ENCODE data around the gene INAVA. TPM values are rescaled to one million over a fixed set of nuclear protein-coding genes. Genes with fewer than 3 reads are reported as not detected.
"Not testable (repeated sequence)": the region's sequence is repeated elsewhere in the genome, so short reads cannot be mapped to it uniquely, and the experiment has no call there.

INAVA gene
- total and polyA plus RNA-seq, 2 donors (not counting 1 experiment from before 2014, with no cell fraction given), result 0.06 to 0.34 TPM

DNA sequence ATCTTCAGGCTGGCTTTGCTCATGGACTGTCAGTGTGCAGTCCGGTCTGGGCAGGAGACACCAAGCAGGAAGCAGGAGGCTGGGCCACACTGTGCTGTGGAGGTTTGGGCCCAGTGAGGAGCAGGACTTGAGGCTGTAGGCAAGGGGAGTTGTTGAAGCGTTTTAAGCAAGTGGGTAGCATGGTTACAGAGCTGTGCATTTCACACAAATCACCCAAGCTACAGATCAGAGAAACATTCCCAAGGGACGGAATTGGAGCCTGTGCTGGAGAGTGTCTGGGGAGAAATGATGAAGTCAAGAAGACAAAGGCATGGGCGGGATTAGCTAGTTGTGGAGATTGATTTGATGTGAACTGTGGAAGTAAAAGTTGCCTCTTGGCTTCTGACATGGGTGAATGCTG, 67.9 kb downstream of the INAVA start:
- H3K27me3 ChIP-seq (replicated peaks in 1 of 4; ENCODE audit: control extremely low read depth in 1 of 4, control insufficient read depth in 3 of 4, insufficient read depth in 4 of 4, low read length in 3 of 4), result no peaks in the 10 kb centered on the region
- POLR2A ChIA-PET, result no interaction called here
- Mint-ChIP-seq H3K9me3 (ENCODE audit: insufficient read depth) (no peaks in the 10 kb centered on the region), H3K4me3 (no peak overlapping the region), H3K27me3 (no peaks in the 10 kb centered on the region), H3K4me1 (peaks cover 15% of the 10 kb centered on the region), H3K27ac (no peak overlapping the region)
- no peak overlapping the region for H3K27ac ChIP-seq (ENCODE audit: low read length in 2 of 2)
- H3K9ac ChIP-seq (ENCODE audit: low read length), result no peak overlapping the region
- no peaks in the 10 kb centered on the region for H3K36me3 ChIP-seq (replicated peaks in 1 of 2; ENCODE audit: control extremely low read depth in 1 of 2, control insufficient read depth in 1 of 2, extremely low read depth in 1 of 2, insufficient read depth in 2 of 2, low read length in 1 of 2)
- no peak overlapping the region for H2AFZ ChIP-seq (ENCODE audit: insufficient read depth, low read depth, low read length, poor library complexity, severe bottlenecking)
- no peak for DNase-seq
- H3K4me2 ChIP-seq (replicated peaks; ENCODE audit: low read depth, low read length, poor library complexity, severe bottlenecking), result no peak overlapping the region
- intact Hi-C loops (cut with micrococcal nuclease), result no loop called here
- no peaks in the 10 kb centered on the region for H3K9me3 ChIP-seq (ENCODE audit: control extremely low read depth in 1 of 3, control insufficient read depth in 2 of 3, insufficient read depth in 1 of 3, low read length in 2 of 3)
- no peaks in the 10 kb centered on the region for H4K20me1 ChIP-seq (ENCODE audit: control insufficient read depth, insufficient read depth, low read length, poor library complexity, severe bottlenecking)
- H3K4me1 ChIP-seq (ENCODE audit: control insufficient read depth in 2 of 2, insufficient read depth in 2 of 2, low read length in 2 of 2), result peaks cover 7 to 10% of the 10 kb centered on the region in 2 donors
- TF ChIP-seq EZH2 (IDR thresholded peaks at IDR 0.05; ENCODE audit: borderline replicate concordance, insufficient read depth, low read depth, low read length, poor library complexity, severe bottlenecking), result no peak
- TF ChIP-seq CTCF (IDR thresholded peaks at IDR 0.05), result no peak
- WGBS (ENCODE audit: insufficient coverage), result 100% methylated on average over 2 of the region's 4 CpGs
- no peaks in the 10 kb centered on the region for H3K79me2 ChIP-seq (ENCODE audit: control insufficient read depth, insufficient read depth, low read length)
- ATAC-seq (ENCODE audit: low read depth), result no peak
- CTCF ChIA-PET, result interaction anchor here (0.5 to 1.3 kb wide), 2 partner anchors 17 to 341 kb away, joined by 4 read pairs; no protein-coding TSS in a partner anchor
- H3K4me3 ChIP-seq (ENCODE audit: control extremely low read depth in 1 of 5, extremely low read depth in 1 of 5, insufficient read depth in 1 of 5, low read depth in 2 of 5, low read length in 4 of 5), result no peak overlapping the region

- Mint-ChIP-seq H3K27me3 (no peaks in the 10 kb centered on the region), H3K4me1 (peaks cover 15% of the 10 kb centered on the region), H3K9me3 (ENCODE audit: insufficient read depth) (no peaks in the 10 kb centered on the region), H3K4me3 (no peak overlapping the region), H3K27ac (no peak overlapping the region)
- no peak overlapping the region for H3K4me3 ChIP-seq (ENCODE audit: control extremely low read depth in 1 of 5, extremely low read depth in 1 of 5, insufficient read depth in 1 of 5, low read depth in 2 of 5, low read length in 4 of 5)
- CTCF ChIA-PET, result interaction anchor here (0.5 to 1.3 kb wide), 2 partner anchors 16 to 341 kb away, joined by 4 read pairs; no protein-coding TSS in a partner anchor
- H3K36me3 ChIP-seq (replicated peaks in 1 of 2; ENCODE audit: control extremely low read depth in 1 of 2, control insufficient read depth in 1 of 2, extremely low read depth in 1 of 2, insufficient read depth in 2 of 2, low read length in 1 of 2), result no peaks in the 10 kb centered on the region
- no peak overlapping the region for H3K27ac ChIP-seq (ENCODE audit: low read length in 2 of 2)
- POLR2A ChIA-PET, result no interaction called here
- no peaks in the 10 kb centered on the region for H4K20me1 ChIP-seq (ENCODE audit: control insufficient read depth, insufficient read depth, low read length, poor library complexity, severe bottlenecking)
- no peak for TF ChIP-seq CTCF (IDR thresholded peaks at IDR 0.05)
- TF ChIP-seq EZH2 (IDR thresholded peaks at IDR 0.05; ENCODE audit: borderline replicate concordance, insufficient read depth, low read depth, low read length, poor library complexity, severe bottlenecking), result no peak
- intact Hi-C loops (cut with micrococcal nuclease), result no loop called here
- no peak for ATAC-seq (ENCODE audit: low read depth)
- H3K4me2 ChIP-seq (replicated peaks; ENCODE audit: low read depth, low read length, poor library complexity, severe bottlenecking), result no peak overlapping the region
- no peak overlapping the region for H2AFZ ChIP-seq (ENCODE audit: insufficient read depth, low read depth, low read length, poor library complexity, severe bottlenecking)
- no peaks in the 10 kb centered on the region for H3K79me2 ChIP-seq (ENCODE audit: control insufficient read depth, insufficient read depth, low read length)
- DNase-seq, result no peak
- H3K4me1 ChIP-seq (ENCODE audit: control insufficient read depth in 2 of 2, insufficient read depth in 2 of 2, low read length in 2 of 2), result peaks cover 7 to 10% of the 10 kb centered on the region in 2 donors
- no peak overlapping the region for H3K9ac ChIP-seq (ENCODE audit: low read length)
- no peaks in the 10 kb centered on the region for H3K27me3 ChIP-seq (replicated peaks in 1 of 4; ENCODE audit: control extremely low read depth in 1 of 4, control insufficient read depth in 3 of 4, insufficient read depth in 4 of 4, low read length in 3 of 4)
- 79% methylated on average over 2 of the region's 2 CpGs for WGBS (ENCODE audit: insufficient coverage)
- H3K9me3 ChIP-seq (ENCODE audit: control extremely low read depth in 1 of 3, control insufficient read depth in 2 of 3, insufficient read depth in 1 of 3, low read length in 2 of 3), result no peaks in the 10 kb centered on the region
Measured at GRCh38 chr1:200963076-200963475, 68.4 kb downstream of the INAVA start.

DNA sequence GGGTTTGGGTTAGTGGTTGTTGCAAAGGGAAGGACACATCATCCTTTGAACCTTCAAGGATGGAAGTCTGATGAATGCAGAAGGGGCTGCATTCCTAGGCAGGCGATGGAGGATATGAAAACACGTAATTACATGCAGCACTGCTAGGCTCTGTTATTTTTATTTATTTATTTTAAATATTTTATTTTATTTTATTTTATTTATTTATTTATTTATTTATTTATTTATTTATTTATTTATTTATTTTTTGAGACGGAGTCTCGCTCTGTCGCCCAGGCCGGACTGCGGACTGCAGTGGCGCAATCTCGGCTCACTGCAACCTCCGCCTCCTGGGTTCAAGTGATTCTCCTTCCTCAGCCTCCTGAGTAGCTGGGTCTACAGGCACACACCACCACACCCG, 69.2 kb downstream of the INAVA start:
- H3K4me3 Mint-ChIP-seq; H3K27ac ChIP-seq (ENCODE audit: low read length in 2 of 2); intact Hi-C loops (cut with micrococcal nuclease); H3K27me3 ChIP-seq (replicated peaks in 1 of 4; ENCODE audit: control extremely low read depth in 1 of 4, control insufficient read depth in 3 of 4, insufficient read depth in 4 of 4, low read length in 3 of 4); H3K9me3 Mint-ChIP-seq (ENCODE audit: insufficient read depth); H3K4me2 ChIP-seq (replicated peaks; ENCODE audit: low read depth, low read length, poor library complexity, severe bottlenecking); H3K36me3 ChIP-seq (replicated peaks in 1 of 2; ENCODE audit: control extremely low read depth in 1 of 2, control insufficient read depth in 1 of 2, extremely low read depth in 1 of 2, insufficient read depth in 2 of 2, low read length in 1 of 2); DNase-seq; POLR2A ChIA-PET; H3K79me2 ChIP-seq (ENCODE audit: control insufficient read depth, insufficient read depth, low read length); H2AFZ ChIP-seq (ENCODE audit: insufficient read depth, low read depth, low read length, poor library complexity, severe bottlenecking); H3K4me3 ChIP-seq (ENCODE audit: control extremely low read depth in 1 of 5, extremely low read depth in 1 of 5, insufficient read depth in 1 of 5, low read depth in 2 of 5, low read length in 4 of 5); H3K9ac ChIP-seq (ENCODE audit: low read length); CTCF ChIA-PET; H3K4me1 ChIP-seq (ENCODE audit: control insufficient read depth in 2 of 2, insufficient read depth in 2 of 2, low read length in 2 of 2); H3K9me3 ChIP-seq (ENCODE audit: control extremely low read depth in 1 of 3, control insufficient read depth in 2 of 3, insufficient read depth in 1 of 3, low read length in 2 of 3); H3K27me3 Mint-ChIP-seq; H3K27ac Mint-ChIP-seq; ATAC-seq (ENCODE audit: low read depth); H4K20me1 ChIP-seq (ENCODE audit: control insufficient read depth, insufficient read depth, low read length, poor library complexity, severe bottlenecking): not testable (repeated sequence)
- WGBS (ENCODE audit: insufficient coverage), result 94% methylated on average over 3 of the region's 11 CpGs
- peaks cover 15% of the 10 kb centered on the region for H3K4me1 Mint-ChIP-seq
